ENCODE measurements around the gene ALG2. TPM values are rescaled to one million over a fixed set of nuclear protein-coding genes. Genes with fewer than 3 reads are reported as not detected.

The ALG2 gene
- total RNA-seq, 6 experiments from 2014 or later, result 26.2 to 32.6 (median 27.7) TPM

- ATAC-seq, result peak in 1 of 4 donors; percentile 11
- Histone ChIP-seq H3K36me3 (no peaks in the 10 kb centered on the region), H3K4me3 (no peak overlapping the region), H3K4me1 (no peaks in the 10 kb centered on the region), H3K9me3 (no peaks in the 10 kb centered on the region), H3K27ac (no peak overlapping the region), H3K27me3 (no peaks in the 10 kb centered on the region)
- no peak for DNase-seq
- 49% methylated on average over 7 of the region's 10 CpGs for WGBS (ENCODE audit: insufficient coverage, low coverage, low lambda C conversion rate, missing lambda C conversion rate)
- intact Hi-C loops (cut with DNase I), result no loop called here
- TF ChIP-seq, protein P1, sequence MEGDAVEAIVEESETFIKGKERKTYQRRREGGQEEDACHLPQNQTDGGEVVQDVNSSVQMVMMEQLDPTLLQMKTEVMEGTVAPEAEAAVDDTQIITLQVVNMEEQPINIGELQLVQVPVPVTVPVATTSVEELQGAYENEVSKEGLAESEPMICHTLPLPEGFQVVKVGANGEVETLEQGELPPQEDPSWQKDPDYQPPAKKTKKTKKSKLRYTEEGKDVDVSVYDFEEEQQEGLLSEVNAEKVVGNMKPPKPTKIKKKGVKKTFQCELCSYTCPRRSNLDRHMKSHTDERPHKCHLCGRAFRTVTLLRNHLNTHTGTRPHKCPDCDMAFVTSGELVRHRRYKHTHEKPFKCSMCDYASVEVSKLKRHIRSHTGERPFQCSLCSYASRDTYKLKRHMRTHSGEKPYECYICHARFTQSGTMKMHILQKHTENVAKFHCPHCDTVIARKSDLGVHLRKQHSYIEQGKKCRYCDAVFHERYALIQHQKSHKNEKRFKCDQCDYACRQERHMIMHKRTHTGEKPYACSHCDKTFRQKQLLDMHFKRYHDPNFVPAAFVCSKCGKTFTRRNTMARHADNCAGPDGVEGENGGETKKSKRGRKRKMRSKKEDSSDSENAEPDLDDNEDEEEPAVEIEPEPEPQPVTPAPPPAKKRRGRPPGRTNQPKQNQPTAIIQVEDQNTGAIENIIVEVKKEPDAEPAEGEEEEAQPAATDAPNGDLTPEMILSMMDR (IDR thresholded peaks at IDR 0.05), result no peak
- TF ChIP-seq POLR2A (IDR thresholded peaks at IDR 0.05), result no peak
These were observed 51.6 kb downstream of the ALG2 start for GRCh38 chr9:99169982-99170761.

DNA sequence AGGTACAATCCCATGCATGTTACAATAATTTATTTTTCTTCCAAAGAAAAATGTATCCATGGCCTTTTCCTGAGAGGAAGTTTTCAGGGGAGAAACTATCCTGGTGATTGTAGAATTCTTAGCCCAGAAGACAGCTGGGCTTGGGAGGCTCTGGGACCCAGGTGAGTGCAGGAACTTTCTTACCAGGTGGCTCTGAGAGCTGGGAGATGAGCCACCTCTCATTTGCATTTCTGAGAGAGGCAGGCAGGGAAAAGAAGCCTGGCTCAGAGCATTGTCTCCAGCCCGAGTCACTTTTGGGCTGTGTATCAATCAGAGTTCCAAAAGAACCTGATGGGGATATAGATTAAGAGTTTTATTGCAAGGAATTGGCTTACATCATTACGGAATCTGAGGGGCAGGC is 52.7 kb downstream of the ALG2 start:
- DNase-seq, result no peak
- H3K4me3 ChIP-seq, result no peak overlapping the region
- no peaks in the 10 kb centered on the region for H3K36me3 ChIP-seq
- no peaks in the 10 kb centered on the region for H3K9me3 ChIP-seq
- no peaks in the 10 kb centered on the region for H3K27me3 ChIP-seq
- no peak overlapping the region for H3K27ac ChIP-seq
- no peaks in the 10 kb centered on the region for H3K4me1 ChIP-seq
- ATAC-seq, result no peak
- intact Hi-C loops (cut with DNase I), result no loop called here
- TF ChIP-seq, protein P1 (IDR thresholded peaks at IDR 0.05), result no peak
- TF ChIP-seq POLR2A (IDR thresholded peaks at IDR 0.05), result no peak
- 85% methylated on average over 2 of the region's 2 CpGs for WGBS (ENCODE audit: insufficient coverage, low coverage, low lambda C conversion rate, missing lambda C conversion rate)

DNA sequence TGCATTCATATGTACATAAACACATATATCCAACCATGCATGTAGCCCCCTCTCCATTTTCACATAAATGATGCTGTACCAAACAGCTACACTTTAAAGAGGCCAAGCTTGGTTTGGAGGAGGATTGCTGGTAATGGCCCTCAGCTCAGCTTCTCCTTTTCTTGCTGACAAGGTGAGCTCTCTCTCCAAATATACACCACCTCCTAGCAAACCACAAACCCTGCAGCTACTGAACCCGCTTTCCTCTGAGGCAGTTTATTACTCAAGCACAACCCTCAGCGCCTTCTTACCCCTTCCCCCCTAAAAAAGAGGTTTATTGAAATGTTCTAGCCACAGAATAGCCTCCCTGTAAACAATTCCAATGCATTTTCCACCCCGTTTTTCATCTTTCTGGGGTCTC is 54.0 kb downstream of the ALG2 start:
- no peak overlapping the region for H3K4me3 ChIP-seq
- TF ChIP-seq POLR2A (IDR thresholded peaks at IDR 0.05), result no peak
- TF ChIP-seq, protein P1 (IDR thresholded peaks at IDR 0.05), result no peak
- no peaks in the 10 kb centered on the region for H3K4me1 ChIP-seq
- no peak overlapping the region for H3K27ac ChIP-seq
- WGBS (ENCODE audit: insufficient coverage, low coverage, low lambda C conversion rate, missing lambda C conversion rate), result 45% methylated on average over 3 of the region's 3 CpGs
- no peak for ATAC-seq
- H3K27me3 ChIP-seq, result no peaks in the 10 kb centered on the region
- DNase-seq, result no peak
- no peaks in the 10 kb centered on the region for H3K36me3 ChIP-seq
- no peaks in the 10 kb centered on the region for H3K9me3 ChIP-seq
- intact Hi-C loops (cut with DNase I), result no loop called here

- ATAC-seq, result no peak
- Histone ChIP-seq H3K27me3 (no peaks in the 10 kb centered on the region), H3K9me3 (no peaks in the 10 kb centered on the region), H3K36me3 (no peaks in the 10 kb centered on the region), H3K4me3 (no peak overlapping the region), H3K4me1 (no peaks in the 10 kb centered on the region), H3K27ac (no peak overlapping the region)
- intact Hi-C loops (cut with DNase I), result no loop called here
- no peak for DNase-seq
- 71% methylated on average over 4 of the region's 4 CpGs for WGBS (ENCODE audit: insufficient coverage, low coverage, low lambda C conversion rate, missing lambda C conversion rate)
- no peak for TF ChIP-seq POLR2A (IDR thresholded peaks at IDR 0.05)
- TF ChIP-seq, protein P1 (IDR thresholded peaks at IDR 0.05), result no peak
These were observed 54.6 kb downstream of the ALG2 start for GRCh38 chr9:99167119-99167518.

Small RNA genes lying within 50 kb of the gene (small RNA-seq; reads per million reads assigned to genes)
- gene RN7SL794P, result 0 reads per million in 2 experiments

Other genes with a start within 250 kb of the ALG2 start
- gene TGFBR1, start 116.8 kb downstream of the ALG2 start, total RNA-seq, result 10 to 100 TPM in 5 of 6 experiments, 1 to 10 TPM in 1; 9.6 to 26.4 (median 13.4) TPM
- 100 to 1,000 TPM in 5 of 6 experiments, 10 to 100 TPM in 1; 85.1 to 158 (median 131) TPM for gene SEC61B, start 340 bp upstream of the ALG2 start, total RNA-seq